ENCODE data around the gene SAMD4A. TPM values are rescaled to one million over a fixed set of nuclear protein-coding genes. Genes with fewer than 3 reads are reported as not detected.
A peak's percentile ranks its signal among the peaks of the same experiment; 100 is the strongest.

The SAMD4A gene
- total RNA-seq, 4 donors from 2014 or later: 7.9 to 18.7 (median 14.4) TPM

- no peak overlapping the region for H3K4me3 ChIP-seq (ENCODE audit: low read depth, poor library complexity, severe bottlenecking)
- no peak for TF ChIP-seq POLR2A (IDR thresholded peaks at IDR 0.05)
- TF ChIP-seq, protein P1, sequence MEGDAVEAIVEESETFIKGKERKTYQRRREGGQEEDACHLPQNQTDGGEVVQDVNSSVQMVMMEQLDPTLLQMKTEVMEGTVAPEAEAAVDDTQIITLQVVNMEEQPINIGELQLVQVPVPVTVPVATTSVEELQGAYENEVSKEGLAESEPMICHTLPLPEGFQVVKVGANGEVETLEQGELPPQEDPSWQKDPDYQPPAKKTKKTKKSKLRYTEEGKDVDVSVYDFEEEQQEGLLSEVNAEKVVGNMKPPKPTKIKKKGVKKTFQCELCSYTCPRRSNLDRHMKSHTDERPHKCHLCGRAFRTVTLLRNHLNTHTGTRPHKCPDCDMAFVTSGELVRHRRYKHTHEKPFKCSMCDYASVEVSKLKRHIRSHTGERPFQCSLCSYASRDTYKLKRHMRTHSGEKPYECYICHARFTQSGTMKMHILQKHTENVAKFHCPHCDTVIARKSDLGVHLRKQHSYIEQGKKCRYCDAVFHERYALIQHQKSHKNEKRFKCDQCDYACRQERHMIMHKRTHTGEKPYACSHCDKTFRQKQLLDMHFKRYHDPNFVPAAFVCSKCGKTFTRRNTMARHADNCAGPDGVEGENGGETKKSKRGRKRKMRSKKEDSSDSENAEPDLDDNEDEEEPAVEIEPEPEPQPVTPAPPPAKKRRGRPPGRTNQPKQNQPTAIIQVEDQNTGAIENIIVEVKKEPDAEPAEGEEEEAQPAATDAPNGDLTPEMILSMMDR (IDR thresholded peaks at IDR 0.05): no peak
- intact Hi-C loops (cut with DNase I; ENCODE audit: low total_unique reads): no loop called here
- DNase-seq (ENCODE audit: low spot score in 2 of 2): no peak
- WGBS, 2 donors: 81 to 86% methylated on average over 4 of the region's 4 CpGs
Measured at GRCh38 chr14:54685286-54685845, 118.4 kb downstream of the SAMD4A start.

DNA sequence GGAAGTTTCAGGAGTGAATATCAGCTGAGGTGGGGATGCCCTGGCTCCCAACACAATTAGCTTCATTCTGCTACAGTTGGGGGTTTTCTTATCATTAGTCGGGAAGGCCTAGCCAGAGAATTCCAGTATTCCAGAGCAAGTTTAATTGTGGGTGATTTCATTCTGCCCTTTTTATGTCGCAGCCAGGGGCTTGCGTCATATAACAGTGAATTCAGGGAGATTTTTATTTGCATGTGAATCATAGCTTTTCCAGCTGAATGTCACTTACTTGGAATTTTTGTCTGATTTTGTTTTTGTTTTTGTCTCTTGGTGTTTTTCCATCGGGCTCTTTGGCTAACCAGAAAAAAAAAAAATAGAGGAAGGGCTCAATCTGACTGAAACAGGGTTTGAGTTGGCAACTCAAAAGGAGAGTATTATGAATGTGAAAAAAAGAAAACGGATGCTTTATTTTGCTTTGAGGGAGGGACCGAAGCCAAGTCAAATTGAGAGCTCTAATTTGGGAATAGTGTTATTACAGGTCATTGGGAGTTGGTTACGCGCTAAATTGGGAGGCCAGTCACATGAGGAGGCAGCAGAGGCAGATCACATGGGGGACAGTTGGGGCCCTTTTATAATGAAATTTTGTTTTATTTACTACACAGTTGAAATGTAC lies 119.4 kb downstream of the SAMD4A start:
- intact Hi-C loops (cut with DNase I; ENCODE audit: low total_unique reads): no loop called here
- no peak for TF ChIP-seq POLR2A (IDR thresholded peaks at IDR 0.05)
- TF ChIP-seq, protein P1 (IDR thresholded peaks at IDR 0.05): no peak
- peak in 1 of 2 donors; percentile 68 for DNase-seq (ENCODE audit: low spot score in 2 of 2)
- WGBS, 2 donors: 15 to 31% methylated on average over 8 of the region's 8 CpGs
- no peak overlapping the region for H3K4me3 ChIP-seq (ENCODE audit: low read depth, poor library complexity, severe bottlenecking)

DNA sequence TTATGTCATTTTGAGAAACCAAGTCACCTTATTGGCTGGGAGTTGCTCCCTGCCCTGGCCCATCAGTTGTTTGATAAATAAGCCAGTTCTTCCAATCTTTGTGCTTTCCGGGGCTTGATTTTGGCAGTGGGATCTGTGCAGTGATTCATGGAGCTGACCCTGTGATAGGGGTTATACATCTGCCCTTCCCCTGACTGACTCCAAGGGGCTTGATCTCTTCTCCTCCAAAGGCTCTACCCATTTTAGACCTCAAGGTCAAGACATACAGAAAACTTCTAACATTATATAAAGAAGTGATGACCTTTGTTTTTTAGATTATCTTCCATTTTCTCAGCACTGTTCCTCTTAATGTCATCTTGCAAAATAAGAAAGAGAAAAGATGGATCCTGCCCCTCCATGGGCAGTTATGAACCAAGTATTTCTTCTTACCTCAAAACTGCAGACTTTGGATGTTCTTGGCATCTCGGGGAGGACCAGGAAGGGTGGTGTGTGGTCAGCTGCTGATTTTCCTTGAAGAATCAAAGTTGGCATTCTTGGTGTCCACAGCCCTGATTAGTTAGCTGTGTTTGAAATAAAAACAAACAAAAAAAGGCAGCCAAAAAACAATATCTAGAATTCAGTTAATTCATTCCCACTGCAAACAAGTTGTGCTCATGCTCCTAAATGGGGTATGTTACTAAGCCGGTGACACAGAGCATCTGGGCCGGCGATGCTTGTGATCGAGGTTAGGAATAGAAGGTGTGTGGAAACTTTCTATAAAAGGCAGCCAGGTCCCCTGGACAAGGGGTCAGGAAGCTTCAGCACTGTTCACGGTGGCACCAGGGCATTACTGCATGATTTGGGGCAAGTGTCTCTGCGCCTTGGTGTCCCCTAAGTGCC lies 120.2 kb downstream of the SAMD4A start:
- DNase-seq (ENCODE audit: low spot score in 2 of 2): no peak
- TF ChIP-seq, protein P1 (IDR thresholded peaks at IDR 0.05): no peak
- intact Hi-C loops (cut with DNase I; ENCODE audit: low total_unique reads): no loop called here
- H3K4me3 ChIP-seq (ENCODE audit: low read depth, poor library complexity, severe bottlenecking): no peak overlapping the region
- WGBS, 2 donors: 69 to 73% methylated on average over 8 of the region's 8 CpGs

DNA sequence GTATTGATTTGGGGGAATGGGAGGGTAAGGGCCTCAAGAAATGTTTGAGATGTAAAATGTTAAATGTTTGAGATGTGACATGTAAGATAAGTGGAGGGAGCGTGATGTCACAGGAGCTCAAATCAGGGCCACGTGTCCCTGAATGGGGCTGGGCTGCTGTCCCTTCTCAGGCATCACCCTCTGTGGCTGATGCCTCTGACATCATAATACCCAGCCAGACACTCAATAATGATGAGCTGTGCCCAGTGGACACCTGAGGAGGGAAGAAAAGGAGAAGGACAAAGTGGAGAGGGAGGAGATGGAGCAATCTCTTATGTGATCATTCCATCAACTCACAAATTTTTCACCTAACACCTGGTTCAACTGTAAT lies 120.8 kb downstream of the SAMD4A start:
- no peak overlapping the region for H3K4me3 ChIP-seq (ENCODE audit: low read depth, poor library complexity, severe bottlenecking)

DNA sequence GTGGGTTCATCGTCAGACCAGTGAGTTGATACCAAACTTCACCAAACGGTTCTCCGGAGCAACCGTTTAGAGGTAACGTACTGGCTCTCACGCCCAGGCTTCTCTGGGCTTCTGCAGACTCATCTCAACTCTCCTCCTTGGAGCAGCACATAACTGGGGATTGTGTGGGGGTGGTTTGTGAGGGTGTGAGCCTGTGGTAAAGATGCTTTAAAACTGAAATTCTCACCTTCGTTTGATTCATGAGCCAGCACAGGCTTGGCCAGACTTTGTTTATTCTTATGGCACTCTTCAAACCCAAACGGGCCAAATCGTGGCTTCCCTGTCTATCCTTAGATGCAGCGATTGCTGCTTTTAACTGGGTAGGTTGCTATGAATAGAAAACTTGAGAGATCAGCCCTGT lies 121.3 kb downstream of the SAMD4A start:
- TF ChIP-seq, protein P1 (IDR thresholded peaks at IDR 0.05): no peak
- TF ChIP-seq POLR2A (IDR thresholded peaks at IDR 0.05): no peak
- WGBS, 2 donors: 78 to 81% methylated on average over 10 of the region's 10 CpGs
- intact Hi-C loops (cut with DNase I; ENCODE audit: low total_unique reads): no loop called here
- H3K4me3 ChIP-seq (ENCODE audit: low read depth, poor library complexity, severe bottlenecking): no peak overlapping the region
- no peak for DNase-seq (ENCODE audit: low spot score in 2 of 2)

More for the DNA sequence above, 120.8 kb downstream of the SAMD4A start:
- TF ChIP-seq POLR2A (IDR thresholded peaks at IDR 0.05): no peak
- TF ChIP-seq, protein P1 (IDR thresholded peaks at IDR 0.05): no peak
- 78 to 85% methylated on average over 2 of the region's 2 CpGs for WGBS, 2 donors
- intact Hi-C loops (cut with DNase I; ENCODE audit: low total_unique reads): no loop called here
- no peak for DNase-seq (ENCODE audit: low spot score in 2 of 2)

All from lower leg skin (tissue), 4 donors.